ENCODE data around the gene B3GNT8.
"Not testable (repeated sequence)": the region's sequence is repeated elsewhere in the genome, so short reads cannot be mapped to it uniquely, and the experiment has no call there.

B3GNT8 gene

GRCh38 chr19:41426952-41427646 is at the start of gene B3GNT8:
B3GNT8 (minus strand) TSS chr19:41427374; CDS start chr19:41426778, 596 bp downstream.
- DNase-seq = no peak

GRCh38 chr19:41476583-41476982 is 49.4 kb upstream of the B3GNT8 start:
- no peak for DNase-seq

GRCh38 chr19:41463257-41464256 is 36.4 kb upstream of the B3GNT8 start:
- not testable (repeated sequence) for DNase-seq

GRCh38 chr19:41462497-41462896 is 35.3 kb upstream of the B3GNT8 start:
- no peak for DNase-seq

GRCh38 chr19:41457241-41457640 is 30.1 kb upstream of the B3GNT8 start:
- DNase-seq = no peak

- no peak for DNase-seq
Measured at GRCh38 chr19:41456342-41456918, 29.3 kb upstream of the B3GNT8 start.

- no peak for DNase-seq
Measured at GRCh38 chr19:41455936-41456335, 28.8 kb upstream of the B3GNT8 start.

- DNase-seq = no peak
Measured at GRCh38 chr19:41452584-41453275, 25.6 kb upstream of the B3GNT8 start.

GRCh38 chr19:41449865-41450178 is 22.6 kb upstream of the B3GNT8 start:
- DNase-seq = no peak

GRCh38 chr19:41449079-41449864 is 22.1 kb upstream of the B3GNT8 start:
- DNase-seq = no peak

GRCh38 chr19:41447732-41448332 is 20.7 kb upstream of the B3GNT8 start:
- DNase-seq = no peak

GRCh38 chr19:41445575-41445974 is 18.4 kb upstream of the B3GNT8 start:
- DNase-seq = no peak

- no peak for DNase-seq
Measured at GRCh38 chr19:41443813-41444455, 16.8 kb upstream of the B3GNT8 start.

- no peak for DNase-seq
Measured at GRCh38 chr19:41442473-41443355, 15.5 kb upstream of the B3GNT8 start, which contains the start of gene ERICH4. ERICH4 (plus strand) TSS chr19:41443156; CDS start chr19:41443170, 14 bp downstream.

- no peak for DNase-seq
Measured at GRCh38 chr19:41441321-41441945, 14.3 kb upstream of the B3GNT8 start.

- peak; percentile 96 for DNase-seq
Measured at GRCh38 chr19:41439441-41440222, 12.5 kb upstream of the B3GNT8 start, which contains the start of gene DMAC2. DMAC2 (minus strand) TSS chr19:41439912; CDS start chr19:41439899, 13 bp downstream.

- no peak for DNase-seq
Measured at GRCh38 chr19:41437944-41438574, 10.9 kb upstream of the B3GNT8 start.

- DNase-seq = no peak
Measured at GRCh38 chr19:41436674-41436951, 9.4 kb upstream of the B3GNT8 start.

Data from NCI-H1048 (cell line).